Nephron progenitor cell (in vitro differentiated cells): ENCODE measurements around the gene DUSP3.

ENCODE experiments used
- DNase-seq: peaks from one replicate; pipeline ENCODE4 v3.0.0; 2021
- H3K27ac Mint-ChIP-seq: 2 replicates; pipeline ENCODE4 v1.8.0; 2021; ENCODE audit warnings: mild to moderate bottlenecking, moderate library complexity, mixed read lengths
- H3K27me3 Mint-ChIP-seq: 2 replicates; pipeline ENCODE4 v1.8.0; 2021; ENCODE audit warnings: mild to moderate bottlenecking, low read depth, mixed read lengths; ENCODE audit not compliant: poor library complexity
- H3K36me3 Mint-ChIP-seq: 2 replicates; pipeline ENCODE4 v1.8.0; 2021; ENCODE audit warnings: low read depth, mixed read lengths
- H3K4me1 Mint-ChIP-seq: 2 replicates; pipeline ENCODE4 v1.8.0; 2021; ENCODE audit warnings: mixed read lengths
- H3K4me3 Mint-ChIP-seq: 2 replicates; pipeline ENCODE4 v1.8.0; 2021; ENCODE audit warnings: mild to moderate bottlenecking, moderate library complexity, mixed read lengths
- H3K9me3 Mint-ChIP-seq: 2 replicates; pipeline ENCODE4 v1.8.0; 2021; ENCODE audit warnings: mild to moderate bottlenecking, moderate library complexity, mixed read lengths
- CTCF ChIP-seq: fragments of 200-600 bp; sonication (generic); IDR thresholded peaks from 2 replicates; pipeline ENCODE4 v1.5.0; 2021; ENCODE audit warnings: antibody characterized with exemption

DUSP3 gene

GRCh38 chr17:43718544-43718943 is 60.2 kb downstream of the DUSP3 start:
- no peak for DNase-seq
- H3K4me1 Mint-ChIP-seq: peaks cover 72% of the 10 kb centered on the region
- H3K9me3 Mint-ChIP-seq: no peaks in the 10 kb centered on the region
- no peak overlapping the region for H3K4me3 Mint-ChIP-seq
- peaks cover 43% of the 10 kb centered on the region for H3K27me3 Mint-ChIP-seq
- no peak for TF ChIP-seq CTCF
- H3K27ac Mint-ChIP-seq: peak overlapping the region; percentile 13
- H3K36me3 Mint-ChIP-seq: no peaks in the 10 kb centered on the region

GRCh38 chr17:43717913-43718312 is 60.9 kb downstream of the DUSP3 start:
- Mint-ChIP-seq H3K27ac (no peak overlapping the region), H3K27me3 (peaks cover 50% of the 10 kb centered on the region), H3K4me3 (no peak overlapping the region), H3K9me3 (no peaks in the 10 kb centered on the region), H3K36me3 (no peaks in the 10 kb centered on the region), H3K4me1 (peaks cover 72% of the 10 kb centered on the region)
- DNase-seq: no peak
- TF ChIP-seq CTCF: no peak
